Measurements from ENCODE around the gene PPP1R3F.

- TF ChIP-seq ZNF384 (IDR thresholded peaks at IDR 0.05) = no peak
- no peak for TF ChIP-seq FOXA1 (IDR thresholded peaks at IDR 0.05)
- TF ChIP-seq CTBP1 (IDR thresholded peaks at IDR 0.05; ENCODE audit: borderline replicate concordance) = no peak
- no peak for TF ChIP-seq BHLHE40 (IDR thresholded peaks at IDR 0.05; ENCODE audit: borderline replicate concordance)
- no peak for TF ChIP-seq HDGF (IDR thresholded peaks at IDR 0.05; ENCODE audit: borderline replicate concordance)
- no peak for TF ChIP-seq ELF4 (IDR thresholded peaks at IDR 0.05)
- no peak for TF ChIP-seq L3MBTL2 (conservative IDR thresholded peaks at IDR 0.05)
- TF ChIP-seq, protein P1, sequence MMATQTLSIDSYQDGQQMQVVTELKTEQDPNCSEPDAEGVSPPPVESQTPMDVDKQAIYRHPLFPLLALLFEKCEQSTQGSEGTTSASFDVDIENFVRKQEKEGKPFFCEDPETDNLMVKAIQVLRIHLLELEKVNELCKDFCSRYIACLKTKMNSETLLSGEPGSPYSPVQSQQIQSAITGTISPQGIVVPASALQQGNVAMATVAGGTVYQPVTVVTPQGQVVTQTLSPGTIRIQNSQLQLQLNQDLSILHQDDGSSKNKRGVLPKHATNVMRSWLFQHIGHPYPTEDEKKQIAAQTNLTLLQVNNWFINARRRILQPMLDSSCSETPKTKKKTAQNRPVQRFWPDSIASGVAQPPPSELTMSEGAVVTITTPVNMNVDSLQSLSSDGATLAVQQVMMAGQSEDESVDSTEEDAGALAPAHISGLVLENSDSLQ (IDR thresholded peaks at IDR 0.05) = no peak
- no peak for TF ChIP-seq SP1 (IDR thresholded peaks at IDR 0.05)
- no peak for TF ChIP-seq SUZ12 (IDR thresholded peaks at IDR 0.05)
- TF ChIP-seq FOXK2 (IDR thresholded peaks at IDR 0.05) = no peak
- TF ChIP-seq TARDBP (IDR thresholded peaks at IDR 0.05) = no peak
- TF ChIP-seq FOXM1 (IDR thresholded peaks at IDR 0.05; ENCODE audit: borderline replicate concordance) = no peak
Measured at GRCh38 chrX:49250578-49250977, 19.0 kb upstream of the PPP1R3F start.
